ENCODE measurements around the gene WDR35.

The WDR35 gene

DNA sequence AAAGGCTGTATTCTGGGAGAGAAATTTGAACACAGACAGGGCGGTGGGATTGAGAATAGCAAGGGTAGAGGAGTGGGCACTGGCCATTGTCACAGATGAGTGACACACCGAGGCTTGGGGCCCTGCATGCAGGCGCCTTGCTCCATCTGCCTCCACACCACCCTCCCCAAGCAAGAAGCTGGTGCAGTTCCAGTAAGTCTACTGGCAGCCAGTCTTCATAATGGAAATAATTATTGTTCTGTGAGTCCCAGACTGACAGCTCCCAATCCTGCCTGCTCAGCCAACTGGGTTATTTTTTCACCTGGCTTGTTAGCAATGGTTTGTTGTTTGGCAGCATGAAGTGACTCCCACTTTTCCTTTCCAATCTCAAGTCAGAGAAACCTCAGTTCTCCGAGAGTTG is 101.1 kb downstream of the WDR35 start:
- no peak for DNase-seq (ENCODE audit: extremely low read depth, low read depth)
- TF ChIP-seq, protein P1, sequence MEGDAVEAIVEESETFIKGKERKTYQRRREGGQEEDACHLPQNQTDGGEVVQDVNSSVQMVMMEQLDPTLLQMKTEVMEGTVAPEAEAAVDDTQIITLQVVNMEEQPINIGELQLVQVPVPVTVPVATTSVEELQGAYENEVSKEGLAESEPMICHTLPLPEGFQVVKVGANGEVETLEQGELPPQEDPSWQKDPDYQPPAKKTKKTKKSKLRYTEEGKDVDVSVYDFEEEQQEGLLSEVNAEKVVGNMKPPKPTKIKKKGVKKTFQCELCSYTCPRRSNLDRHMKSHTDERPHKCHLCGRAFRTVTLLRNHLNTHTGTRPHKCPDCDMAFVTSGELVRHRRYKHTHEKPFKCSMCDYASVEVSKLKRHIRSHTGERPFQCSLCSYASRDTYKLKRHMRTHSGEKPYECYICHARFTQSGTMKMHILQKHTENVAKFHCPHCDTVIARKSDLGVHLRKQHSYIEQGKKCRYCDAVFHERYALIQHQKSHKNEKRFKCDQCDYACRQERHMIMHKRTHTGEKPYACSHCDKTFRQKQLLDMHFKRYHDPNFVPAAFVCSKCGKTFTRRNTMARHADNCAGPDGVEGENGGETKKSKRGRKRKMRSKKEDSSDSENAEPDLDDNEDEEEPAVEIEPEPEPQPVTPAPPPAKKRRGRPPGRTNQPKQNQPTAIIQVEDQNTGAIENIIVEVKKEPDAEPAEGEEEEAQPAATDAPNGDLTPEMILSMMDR (IDR thresholded peaks at IDR 0.05; ENCODE audit: low read depth, low read length, missing control alignments) = no peak

DNA sequence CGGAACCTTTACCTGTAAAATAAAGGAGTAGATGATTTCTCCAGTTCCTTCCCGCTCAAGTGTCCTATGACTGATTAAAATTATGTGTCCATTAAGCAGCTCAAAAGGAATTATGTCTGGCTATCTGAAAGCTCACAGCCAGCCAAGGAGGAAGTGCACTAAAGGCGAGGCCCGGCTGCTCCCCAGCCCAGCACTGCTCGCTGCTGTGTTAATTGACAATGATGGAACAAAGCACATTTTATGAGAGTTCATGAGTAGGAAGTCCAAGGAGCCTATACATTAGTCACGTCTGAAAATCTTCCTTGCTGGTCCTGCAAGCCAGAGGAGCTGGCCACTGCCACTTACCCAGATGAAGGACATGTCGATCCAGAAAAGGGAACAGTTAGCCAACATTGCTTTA is 102.4 kb downstream of the WDR35 start:
- TF ChIP-seq, protein P1 (IDR thresholded peaks at IDR 0.05; ENCODE audit: low read depth, low read length, missing control alignments) = no peak
- no peak overlapping the region for H3K4me3 ChIP-seq (replicated peaks; ENCODE audit: low read depth, low read length)
- DNase-seq (ENCODE audit: extremely low read depth, low read depth) = no peak

More for the DNA sequence above, 101.1 kb downstream of the WDR35 start:
- no peak overlapping the region for H3K4me3 ChIP-seq (replicated peaks; ENCODE audit: low read depth, low read length)

DNA sequence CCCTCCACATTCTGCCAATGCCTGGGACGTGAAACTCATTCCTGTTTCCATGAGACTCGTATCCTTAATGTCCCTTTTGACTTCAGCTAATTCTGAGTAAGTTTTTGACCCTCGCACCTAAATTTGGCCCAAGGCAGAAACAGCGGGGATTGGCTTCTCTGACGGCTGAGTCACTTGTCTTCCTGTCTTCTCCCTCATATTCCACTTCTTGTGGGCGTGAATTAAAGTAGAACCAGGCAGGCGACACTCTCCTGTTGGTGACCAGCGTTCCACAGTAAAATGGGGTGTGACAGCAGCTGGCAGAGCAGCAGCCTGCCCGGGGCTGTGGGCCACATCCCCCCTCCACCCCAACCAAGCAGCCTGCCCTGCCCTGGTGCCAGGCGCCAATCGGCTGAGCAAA is 103.6 kb downstream of the WDR35 start:
- DNase-seq (ENCODE audit: extremely low read depth, low read depth) = no peak
- H3K4me3 ChIP-seq (replicated peaks; ENCODE audit: low read depth, low read length) = no peak overlapping the region
- TF ChIP-seq, protein P1 (IDR thresholded peaks at IDR 0.05; ENCODE audit: low read depth, low read length, missing control alignments) = no peak

DNA sequence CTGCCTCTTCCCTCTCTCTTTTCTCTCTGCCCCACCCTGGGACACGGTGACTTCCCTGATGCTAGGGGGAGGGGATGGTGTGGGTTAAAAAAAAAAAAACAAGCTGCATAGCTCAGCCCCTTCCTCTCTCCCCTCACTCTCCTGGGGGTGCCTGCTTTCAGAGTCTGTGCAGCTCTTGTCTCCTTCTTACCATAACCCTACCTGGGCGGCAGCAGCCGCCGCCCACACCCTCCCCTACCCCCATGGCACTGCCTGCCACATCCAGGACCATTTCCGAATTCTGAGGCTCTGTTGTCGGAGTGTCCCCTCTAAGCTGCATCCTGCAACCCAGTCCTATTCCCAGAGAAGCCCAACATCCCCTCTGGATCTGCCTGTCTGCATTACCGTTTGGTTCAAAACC is 104.1 kb downstream of the WDR35 start:
- TF ChIP-seq, protein P1 (IDR thresholded peaks at IDR 0.05; ENCODE audit: low read depth, low read length, missing control alignments) = no peak
- no peak for DNase-seq (ENCODE audit: extremely low read depth, low read depth)
- H3K4me3 ChIP-seq (replicated peaks; ENCODE audit: low read depth, low read length) = no peak overlapping the region

DNA sequence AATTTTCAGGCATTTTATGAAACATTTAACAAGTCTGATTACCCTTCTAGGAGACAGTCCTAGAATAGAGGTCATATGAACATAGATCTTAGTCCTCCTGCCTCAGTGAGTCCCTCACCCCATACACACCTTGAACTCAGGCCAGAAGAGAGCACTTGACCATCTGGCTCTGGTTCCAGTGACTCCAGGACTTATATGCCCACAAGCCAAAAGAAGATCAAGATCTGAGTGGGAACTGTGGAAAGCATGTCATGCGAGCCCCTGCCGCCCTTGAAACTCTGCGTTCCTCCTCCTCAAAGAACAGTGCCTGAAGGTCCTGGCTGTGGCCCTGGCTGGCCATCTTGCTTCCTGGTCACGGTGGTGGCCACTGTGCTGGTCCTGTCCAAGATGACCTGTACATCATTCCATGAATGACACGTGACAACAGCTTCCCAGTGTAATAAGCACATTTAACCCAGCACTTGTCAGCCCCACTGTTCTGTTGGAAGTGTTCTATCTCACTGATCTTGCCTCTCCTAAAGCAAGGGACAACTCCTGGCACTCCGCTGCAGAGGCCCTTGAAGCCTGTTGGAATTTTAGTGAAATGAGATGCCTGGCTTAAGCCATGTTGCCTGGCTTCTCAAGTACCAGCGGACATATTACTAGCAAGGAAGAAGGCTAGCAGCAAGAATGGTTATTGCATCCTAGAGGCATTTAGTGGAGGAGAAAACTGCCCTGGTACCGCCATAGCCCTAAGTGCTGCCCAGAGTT is 105.8 kb downstream of the WDR35 start:
- no peak overlapping the region for H3K4me3 ChIP-seq (replicated peaks; ENCODE audit: low read depth, low read length)
- TF ChIP-seq, protein P1 (IDR thresholded peaks at IDR 0.05; ENCODE audit: low read depth, low read length, missing control alignments) = no peak
- no peak for DNase-seq (ENCODE audit: extremely low read depth, low read depth)

DNA sequence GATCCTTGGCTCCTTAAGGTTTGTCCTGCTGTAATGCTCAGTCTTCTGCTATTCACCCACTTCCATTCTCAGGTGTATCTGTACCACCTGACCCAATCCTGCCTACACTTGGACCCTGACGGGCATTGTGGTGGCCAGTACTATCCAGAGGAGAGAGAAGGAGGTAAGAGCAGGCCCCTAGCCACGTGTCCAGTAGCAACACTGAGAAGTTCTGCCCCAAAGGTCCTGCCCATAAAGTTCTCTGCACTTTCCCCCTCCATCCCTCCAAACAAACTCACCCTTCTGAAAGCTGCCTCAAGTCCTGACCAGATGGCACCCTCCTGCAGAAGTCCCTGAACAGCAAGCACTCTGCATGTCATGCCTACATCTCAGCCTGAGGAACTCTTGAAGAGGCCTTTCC is 106.4 kb downstream of the WDR35 start:
- no peak for DNase-seq (ENCODE audit: extremely low read depth, low read depth)
- no peak overlapping the region for H3K4me3 ChIP-seq (replicated peaks; ENCODE audit: low read depth, low read length)
- TF ChIP-seq, protein P1 (IDR thresholded peaks at IDR 0.05; ENCODE audit: low read depth, low read length, missing control alignments) = no peak

DNA sequence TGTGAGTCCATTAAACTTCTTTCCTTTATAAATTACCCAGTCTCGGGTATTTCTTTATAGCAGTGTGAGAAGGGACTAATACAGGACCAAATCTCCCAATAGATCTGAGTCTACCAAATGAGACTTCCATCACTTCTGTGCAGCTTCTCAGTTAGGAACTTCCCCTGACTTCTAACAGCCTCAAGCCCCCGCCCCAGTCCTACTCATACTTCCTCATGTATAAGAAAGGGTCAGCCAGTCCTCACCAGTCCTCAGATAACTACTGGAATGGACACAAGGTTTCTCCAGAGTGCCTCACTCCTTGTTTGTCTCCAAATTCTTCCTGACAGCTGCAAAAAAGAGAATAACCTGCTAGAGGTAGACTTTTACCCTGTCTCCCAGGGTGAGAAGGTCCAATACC is 107.6 kb downstream of the WDR35 start:
- no peak for DNase-seq (ENCODE audit: extremely low read depth, low read depth)
- TF ChIP-seq, protein P1 (IDR thresholded peaks at IDR 0.05; ENCODE audit: low read depth, low read length, missing control alignments) = no peak
- no peak overlapping the region for H3K4me3 ChIP-seq (replicated peaks; ENCODE audit: low read depth, low read length)
